ENCODE data around the gene RPL13. TPM values are rescaled to one million over a fixed set of nuclear protein-coding genes. Genes with fewer than 3 reads are reported as not detected.
A peak's percentile ranks its signal among the peaks of the same experiment; 100 is the strongest.

RPL13 gene
- total and polyA plus RNA-seq, 4 experiments from 2014 or later, result 4,119 to 5,642 (median 4,934) TPM

GRCh38 chr16:89604764-89605163, 44.3 kb downstream of the RPL13 start:
- Mint-ChIP-seq H3K27me3 (no peaks in the 10 kb centered on the region), H3K9me3 (no peaks in the 10 kb centered on the region), H3K27ac (no peak overlapping the region), H3K4me3 (no peak overlapping the region), H3K4me1 (peaks cover 7 to 17% (median 11%) of the 10 kb centered on the region in 4 donors), H3K36me3 (no peaks in the 10 kb centered on the region)
- intact Hi-C loops (cut with micrococcal nuclease), result no loop called here
- POLR2A ChIA-PET (ENCODE audit: partially characterized antibody), result no interaction called here
- Histone ChIP-seq H3K4me1 (ENCODE audit: insufficient read depth, low read length) (peaks cover 15% of the 10 kb centered on the region), H3K27me3 (ENCODE audit: insufficient read depth, low read length) (no peaks in the 10 kb centered on the region), H3K9me3 (ENCODE audit: control insufficient read depth in 1 of 2, low read length in 2 of 2) (no peaks in the 10 kb centered on the region), H3K27ac (ENCODE audit: low read depth, low read length) (no peak overlapping the region), H3K4me3 (ENCODE audit: low read length in 2 of 2) (no peak overlapping the region), H3K36me3 (ENCODE audit: insufficient read depth, low read length) (no peaks in the 10 kb centered on the region)
- CTCF ChIA-PET (ENCODE audit: partially characterized antibody), result no interaction called here
- DNase-seq, result no peak

GRCh38 chr16:89605186-89605970, 44.9 kb downstream of the RPL13 start:
- POLR2A ChIA-PET (ENCODE audit: partially characterized antibody), result no interaction called here
- H3K27ac Mint-ChIP-seq, result no peak overlapping the region
- intact Hi-C loops (cut with micrococcal nuclease), result no loop called here
- H3K36me3 Mint-ChIP-seq, result no peaks in the 10 kb centered on the region
- no peak overlapping the region for H3K4me3 Mint-ChIP-seq
- H3K27me3 Mint-ChIP-seq, result no peaks in the 10 kb centered on the region
- no peak overlapping the region for H3K4me3 ChIP-seq (ENCODE audit: low read length in 2 of 2)
- no peak for DNase-seq
- peaks cover 15% of the 10 kb centered on the region for H3K4me1 ChIP-seq (ENCODE audit: insufficient read depth, low read length)
- H3K4me1 Mint-ChIP-seq, result peaks cover 7 to 15% (median 11%) of the 10 kb centered on the region in 4 donors
- no peak overlapping the region for H3K27ac ChIP-seq (ENCODE audit: low read depth, low read length)
- H3K36me3 ChIP-seq (ENCODE audit: insufficient read depth, low read length), result no peaks in the 10 kb centered on the region
- H3K9me3 Mint-ChIP-seq, result no peaks in the 10 kb centered on the region
- no peaks in the 10 kb centered on the region for H3K9me3 ChIP-seq (ENCODE audit: control insufficient read depth in 1 of 2, low read length in 2 of 2)
- H3K27me3 ChIP-seq (ENCODE audit: insufficient read depth, low read length), result no peaks in the 10 kb centered on the region
- CTCF ChIA-PET (ENCODE audit: partially characterized antibody), result no interaction called here

- Mint-ChIP-seq H3K36me3 (no peaks in the 10 kb centered on the region), H3K4me1 (peaks cover 7 to 14% (median 11%) of the 10 kb centered on the region in 4 donors), H3K9me3 (no peaks in the 10 kb centered on the region), H3K4me3 (no peak overlapping the region), H3K27ac (no peak overlapping the region), H3K27me3 (no peaks in the 10 kb centered on the region)
- no peaks in the 10 kb centered on the region for H3K9me3 ChIP-seq (ENCODE audit: control insufficient read depth in 1 of 2, low read length in 2 of 2)
- intact Hi-C loops (cut with micrococcal nuclease), result no loop called here
- no peak overlapping the region for H3K27ac ChIP-seq (ENCODE audit: low read depth, low read length)
- ChIA-PET POLR2A (ENCODE audit: partially characterized antibody) (no interaction called here), CTCF (ENCODE audit: partially characterized antibody) (no interaction called here)
- no peak overlapping the region for H3K4me3 ChIP-seq (ENCODE audit: low read length in 2 of 2)
- H3K36me3 ChIP-seq (ENCODE audit: insufficient read depth, low read length), result no peaks in the 10 kb centered on the region
- no peaks in the 10 kb centered on the region for H3K27me3 ChIP-seq (ENCODE audit: insufficient read depth, low read length)
- DNase-seq, result no peak
- peaks cover 15% of the 10 kb centered on the region for H3K4me1 ChIP-seq (ENCODE audit: insufficient read depth, low read length)
These were observed 45.5 kb downstream of the RPL13 start for GRCh38 chr16:89606006-89606405.

- Histone ChIP-seq H3K4me1 (ENCODE audit: insufficient read depth, low read length) (peaks cover 8% of the 10 kb centered on the region), H3K27ac (ENCODE audit: low read depth, low read length) (no peak overlapping the region), H3K36me3 (ENCODE audit: insufficient read depth, low read length) (no peaks in the 10 kb centered on the region), H3K27me3 (ENCODE audit: insufficient read depth, low read length) (no peaks in the 10 kb centered on the region), H3K4me3 (ENCODE audit: low read length in 2 of 2) (no peak overlapping the region), H3K9me3 (ENCODE audit: control insufficient read depth in 1 of 2, low read length in 2 of 2) (no peaks in the 10 kb centered on the region)
- no peaks in the 10 kb centered on the region for H3K27me3 Mint-ChIP-seq
- no peaks in the 10 kb centered on the region for H3K9me3 Mint-ChIP-seq
- DNase-seq, result no peak
- H3K36me3 Mint-ChIP-seq, result no peaks in the 10 kb centered on the region
- H3K4me3 Mint-ChIP-seq, result no peak overlapping the region
- no peak overlapping the region for H3K27ac Mint-ChIP-seq
- peaks cover 7 to 8% (median 7%) of the 10 kb centered on the region in 4 donors for H3K4me1 Mint-ChIP-seq
- intact Hi-C loops (cut with micrococcal nuclease), result no loop called here
- ChIA-PET CTCF (ENCODE audit: partially characterized antibody) (interaction anchor here (1.0 kb wide), 1 partner anchor 32 kb away, joined by 3 read pairs; the partner anchor contains the start of gene CPNE7), POLR2A (ENCODE audit: partially characterized antibody) (no interaction called here)
These were observed 47.0 kb downstream of the RPL13 start for GRCh38 chr16:89607453-89607852.

GRCh38 chr16:89607937-89608740, 47.7 kb downstream of the RPL13 start:
- H3K36me3 ChIP-seq (ENCODE audit: insufficient read depth, low read length), result no peaks in the 10 kb centered on the region
- no peak overlapping the region for H3K27ac ChIP-seq (ENCODE audit: low read depth, low read length)
- peaks cover under 1% of the 10 kb centered on the region for H3K4me1 ChIP-seq (ENCODE audit: insufficient read depth, low read length)
- Mint-ChIP-seq H3K4me3 (no peak overlapping the region), H3K36me3 (no peaks in the 10 kb centered on the region), H3K27me3 (no peaks in the 10 kb centered on the region), H3K27ac (no peak overlapping the region), H3K9me3 (no peaks in the 10 kb centered on the region), H3K4me1 (peaks cover 2 to 5% (median 4%) of the 10 kb centered on the region in 4 donors)
- intact Hi-C loops (cut with micrococcal nuclease), result no loop called here
- H3K9me3 ChIP-seq (ENCODE audit: control insufficient read depth in 1 of 2, low read length in 2 of 2), result no peaks in the 10 kb centered on the region
- no peak overlapping the region for H3K4me3 ChIP-seq (ENCODE audit: low read length in 2 of 2)
- DNase-seq, result no peak
- CTCF ChIA-PET (ENCODE audit: partially characterized antibody), result interaction anchor here (1.0 kb wide), 1 partner anchor 33 kb away, joined by 3 read pairs; the partner anchor contains the start of gene CPNE7
- no peaks in the 10 kb centered on the region for H3K27me3 ChIP-seq (ENCODE audit: insufficient read depth, low read length)
- POLR2A ChIA-PET (ENCODE audit: partially characterized antibody), result no interaction called here

GRCh38 chr16:89610108-89610453, 49.6 kb downstream of the RPL13 start:
- H3K4me1 Mint-ChIP-seq, result peaks cover 2 to 6% (median 3%) of the 10 kb centered on the region in 4 donors
- H3K27ac Mint-ChIP-seq, result no peak overlapping the region
- DNase-seq, result no peak
- H3K9me3 Mint-ChIP-seq, result no peaks in the 10 kb centered on the region
- H3K4me3 Mint-ChIP-seq, result no peak overlapping the region
- intact Hi-C loops (cut with micrococcal nuclease), result no loop called here
- POLR2A ChIA-PET (ENCODE audit: partially characterized antibody), result no interaction called here
- H3K27me3 Mint-ChIP-seq, result no peaks in the 10 kb centered on the region
- Histone ChIP-seq H3K27ac (ENCODE audit: low read depth, low read length) (no peak overlapping the region), H3K4me1 (ENCODE audit: insufficient read depth, low read length) (no peaks in the 10 kb centered on the region), H3K36me3 (ENCODE audit: insufficient read depth, low read length) (no peaks in the 10 kb centered on the region), H3K27me3 (ENCODE audit: insufficient read depth, low read length) (no peaks in the 10 kb centered on the region), H3K4me3 (ENCODE audit: low read length in 2 of 2) (no peak overlapping the region), H3K9me3 (ENCODE audit: control insufficient read depth in 1 of 2, low read length in 2 of 2) (no peaks in the 10 kb centered on the region)
- CTCF ChIA-PET (ENCODE audit: partially characterized antibody), result no interaction called here
- no peaks in the 10 kb centered on the region for H3K36me3 Mint-ChIP-seq

GRCh38 chr16:89612415-89613166, 52.1 kb downstream of the RPL13 start:
- POLR2A ChIA-PET (ENCODE audit: partially characterized antibody), result no interaction called here
- no peak for DNase-seq
- H3K9me3 Mint-ChIP-seq, result peaks cover 0 to 7% (median 2%) of the 10 kb centered on the region in 8 donors
- H3K4me1 ChIP-seq (ENCODE audit: insufficient read depth, low read length), result peaks cover 7% of the 10 kb centered on the region
- peaks cover 11 to 17% (median 13%) of the 10 kb centered on the region in 4 donors for H3K4me1 Mint-ChIP-seq
- no peak overlapping the region for H3K4me3 ChIP-seq (ENCODE audit: low read length in 2 of 2)
- intact Hi-C loops (cut with micrococcal nuclease), result no loop called here
- no peaks in the 10 kb centered on the region for H3K27me3 ChIP-seq (ENCODE audit: insufficient read depth, low read length)
- H3K4me3 Mint-ChIP-seq, result no peak overlapping the region
- H3K27me3 Mint-ChIP-seq, result no peaks in the 10 kb centered on the region
- H3K36me3 Mint-ChIP-seq, result no peaks in the 10 kb centered on the region
- H3K9me3 ChIP-seq (ENCODE audit: control insufficient read depth in 1 of 2, low read length in 2 of 2), result no peaks in the 10 kb centered on the region
- H3K27ac ChIP-seq (ENCODE audit: low read depth, low read length), result no peak overlapping the region
- H3K36me3 ChIP-seq (ENCODE audit: insufficient read depth, low read length), result no peaks in the 10 kb centered on the region
- peak overlapping the region in 1 of 7 donors; percentile 68 for H3K27ac Mint-ChIP-seq
- CTCF ChIA-PET (ENCODE audit: partially characterized antibody), result no interaction called here
